GM21447 (cell line): ENCODE measurements around the gene MRPL46.
A peak's percentile ranks its signal among the peaks of the same experiment; 100 is the strongest.
"Not testable (repeated sequence)": the region's sequence is repeated elsewhere in the genome, so short reads cannot be mapped to it uniquely, and the experiment has no call there.

ENCODE experiments used
- ATAC-seq: cut with Tn5 transposase; IDR thresholded peaks from one replicate; pipeline ENCODE4 v1.9.1; 2021; ENCODE audit not compliant: unreplicated experiment

The MRPL46 gene

GRCh38 chr15:88479169-88479568 lies 12.0 kb upstream of the MRPL46 start:
- no peak for ATAC-seq

GRCh38 chr15:88477904-88478303 lies 10.7 kb upstream of the MRPL46 start:
- no peak for ATAC-seq

- no peak for ATAC-seq
These were observed 9.9 kb upstream of the MRPL46 start for GRCh38 chr15:88477126-88477525.

- ATAC-seq: no peak
These were observed 9.5 kb upstream of the MRPL46 start for GRCh38 chr15:88476635-88477060.

- not testable (repeated sequence) for ATAC-seq
These were observed 6.6 kb upstream of the MRPL46 start for GRCh38 chr15:88473661-88474293.

GRCh38 chr15:88472225-88472624 lies 5.0 kb upstream of the MRPL46 start:
- no peak for ATAC-seq

- ATAC-seq: no peak
These were observed 3.6 kb upstream of the MRPL46 start for GRCh38 chr15:88470625-88471372.

GRCh38 chr15:88469321-88469720 lies 2.1 kb upstream of the MRPL46 start:
- no peak for ATAC-seq

- not testable (repeated sequence) for ATAC-seq
These were observed 1.5 kb upstream of the MRPL46 start for GRCh38 chr15:88468721-88469120.

- no peak for ATAC-seq
These were observed 844 bp upstream of the MRPL46 start for GRCh38 chr15:88467935-88468528.

- ATAC-seq: no peak
These were observed 1.5 kb downstream of the MRPL46 start for GRCh38 chr15:88465633-88466224.

- no peak for ATAC-seq
These were observed 3.2 kb downstream of the MRPL46 start for GRCh38 chr15:88463870-88464532.

GRCh38 chr15:88456733-88457132 lies 10.5 kb downstream of the MRPL46 start:
- no peak for ATAC-seq

- ATAC-seq: peak; percentile 90
These were observed 12.0 kb downstream of the MRPL46 start for GRCh38 chr15:88454867-88455810.

GRCh38 chr15:88454236-88454635 lies 13.0 kb downstream of the MRPL46 start:
- no peak for ATAC-seq

GRCh38 chr15:88453651-88454050 lies 13.5 kb downstream of the MRPL46 start:
- ATAC-seq: no peak

- peak; percentile 56 for ATAC-seq
These were observed 16.9 kb downstream of the MRPL46 start for GRCh38 chr15:88450125-88450798.

GRCh38 chr15:88449581-88449980 lies 17.6 kb downstream of the MRPL46 start:
- no peak for ATAC-seq

- ATAC-seq: no peak
These were observed 18.2 kb downstream of the MRPL46 start for GRCh38 chr15:88448991-88449461.
